Measurements from ENCODE around the gene ELANE.
"Not testable (repeated sequence)": the region's sequence is repeated elsewhere in the genome, so short reads cannot be mapped to it uniquely, and the experiment has no call there.

ELANE gene

GRCh38 chr19:813219-814151, 38.6 kb upstream of the ELANE start:
- no peak for TF ChIP-seq Cebpa-rat (IDR thresholded peaks at IDR 0.05)
- peaks cover 0 to 11% (median 0%) of the 10 kb centered on the region in 11 experiments; a peak in 2 of 22 replicates for H3K9me3 ChIP-seq (replicated peaks in 1 of 11)
- H3K9ac ChIP-seq: no peak overlapping the region
- H3K4me3 ChIP-seq: no peak overlapping the region
- H3K4me2 ChIP-seq: no peak overlapping the region
- H3K27ac ChIP-seq: no peak overlapping the region
- peaks cover 51 to 76% (median 72%) of the 10 kb centered on the region in 11 experiments for H4K20me1 ChIP-seq
- H3K36me3 ChIP-seq: peaks cover 51 to 75% (median 70%) of the 10 kb centered on the region in 11 experiments
- no peaks in the 10 kb centered on the region for H3K4me1 ChIP-seq
- H3K27me3 ChIP-seq: 0 out of 22 replicates have a peak, but pooled peaks cover 0 to 4% (median 0%) of the 10 kb centered on the region in 11 experiments

- Histone ChIP-seq H3K27me3 (peaks cover 0 to 6% (median under 1%) of the 10 kb centered on the region in 11 experiments; a peak in 13 of 22 replicates), H3K4me2 (no peak overlapping the region), H3K4me3 (no peak overlapping the region), H3K9me3 (replicated peaks in 1 of 11) (peaks cover 0 to 11% (median 0%) of the 10 kb centered on the region in 11 experiments; a peak in 2 of 22 replicates), H3K9ac (no peak overlapping the region), H3K4me1 (no peaks in the 10 kb centered on the region), H3K36me3 (peaks cover 41 to 65% (median 60%) of the 10 kb centered on the region in 11 experiments), H3K27ac (no peak overlapping the region), H4K20me1 (peaks cover 42 to 66% (median 63%) of the 10 kb centered on the region in 11 experiments)
- TF ChIP-seq Cebpa-rat (IDR thresholded peaks at IDR 0.05): no peak
Observed at GRCh38 chr19:814152-815078, 37.7 kb upstream of the ELANE start.

GRCh38 chr19:815079-815774, 36.9 kb upstream of the ELANE start:
- Histone ChIP-seq H3K9ac (no peak overlapping the region), H3K27me3 (peaks cover 5 to 14% (median 9%) of the 10 kb centered on the region in 11 experiments), H4K20me1 (peaks cover 34 to 61% (median 55%) of the 10 kb centered on the region in 11 experiments), H3K4me2 (no peak overlapping the region), H3K4me1 (no peaks in the 10 kb centered on the region), H3K36me3 (peaks cover 33 to 57% (median 52%) of the 10 kb centered on the region in 11 experiments), H3K4me3 (no peak overlapping the region), H3K27ac (no peak overlapping the region), H3K9me3 (replicated peaks in 1 of 11) (peaks cover 0 to 11% (median 0%) of the 10 kb centered on the region in 11 experiments; a peak in 2 of 22 replicates)
- TF ChIP-seq Cebpa-rat (IDR thresholded peaks at IDR 0.05): no peak

- H4K20me1 ChIP-seq: peaks cover 27 to 54% (median 48%) of the 10 kb centered on the region in 11 experiments; a peak in 21 of 22 replicates
- no peak overlapping the region for H3K27ac ChIP-seq
- no peaks in the 10 kb centered on the region for H3K4me1 ChIP-seq
- TF ChIP-seq Cebpa-rat (IDR thresholded peaks at IDR 0.05): no peak
- peaks cover 0 to 11% (median 0%) of the 10 kb centered on the region in 11 experiments; a peak in 2 of 22 replicates for H3K9me3 ChIP-seq (replicated peaks in 1 of 11)
- no peak overlapping the region for H3K4me2 ChIP-seq
- H3K9ac ChIP-seq: no peak overlapping the region
- peaks cover 26 to 50% (median 45%) of the 10 kb centered on the region in 11 experiments for H3K36me3 ChIP-seq
- H3K4me3 ChIP-seq: no peak overlapping the region
- peaks cover 12 to 21% (median 16%) of the 10 kb centered on the region in 11 experiments for H3K27me3 ChIP-seq
Observed at GRCh38 chr19:815775-816499, 36.2 kb upstream of the ELANE start.

- no peak for TF ChIP-seq Cebpa-rat (IDR thresholded peaks at IDR 0.05)
- Histone ChIP-seq H3K36me3 (peaks cover 21 to 45% (median 40%) of the 10 kb centered on the region in 11 experiments), H3K27ac (no peak overlapping the region), H3K4me3 (no peak overlapping the region), H4K20me1 (peaks cover 21 to 48% (median 43%) of the 10 kb centered on the region in 11 experiments; a peak in 21 of 22 replicates), H3K4me1 (no peaks in the 10 kb centered on the region), H3K9ac (no peak overlapping the region), H3K9me3 (replicated peaks in 1 of 11) (peaks cover 0 to 10% (median 0%) of the 10 kb centered on the region in 11 experiments; a peak in 2 of 22 replicates), H3K27me3 (peaks cover 15 to 26% (median 21%) of the 10 kb centered on the region in 11 experiments), H3K4me2 (no peak overlapping the region)
Observed at GRCh38 chr19:816500-816857, 35.6 kb upstream of the ELANE start.

GRCh38 chr19:820212-820611, 31.9 kb upstream of the ELANE start:
- H3K36me3 ChIP-seq; H3K4me2 ChIP-seq; H3K9me3 ChIP-seq (replicated peaks in 1 of 11); H3K9ac ChIP-seq; H3K27ac ChIP-seq; H3K4me3 ChIP-seq: not testable (repeated sequence)
- peaks cover 39 to 63% (median 59%) of the 10 kb centered on the region in 11 experiments for H3K27me3 ChIP-seq
- H4K20me1 ChIP-seq: peaks cover 0 to 17% (median 7%) of the 10 kb centered on the region in 11 experiments; a peak in 14 of 22 replicates
- peaks cover 13 to 23% (median 17%) of the 10 kb centered on the region in 10 experiments for H3K4me1 ChIP-seq

- no peak for TF ChIP-seq Cebpa-rat (IDR thresholded peaks at IDR 0.05)
- Histone ChIP-seq H4K20me1 (peaks cover 0 to 10% (median 0%) of the 10 kb centered on the region in 11 experiments; a peak in 5 of 22 replicates), H3K4me1 (peaks cover 13 to 32% (median 18%) of the 10 kb centered on the region in 10 experiments), H3K9ac (no peak overlapping the region), H3K4me3 (no peak overlapping the region), H3K36me3 (no peaks in the 10 kb centered on the region), H3K9me3 (replicated peaks in 1 of 11) (no peaks in the 10 kb centered on the region), H3K4me2 (peak overlapping the region in 1 of 11 experiments; percentile 17; a peak in 1 of 22 replicates), H3K27me3 (peaks cover 39 to 73% (median 67%) of the 10 kb centered on the region in 11 experiments), H3K27ac (no peak overlapping the region)
Observed at GRCh38 chr19:821231-821824, 30.8 kb upstream of the ELANE start.
